OCI-LY3 (cell line): ENCODE results near the gene TEX22.

ENCODE experiments used
- H2AFZ ChIP-seq: fragments of 200-600, 300-600 bp; shearing (Covaris generic); 2 replicates; pipeline ENCODE4 v1.6.0; 2014; ENCODE audit warnings: antibody characterized with exemption, low read depth, low read length
- H3K27ac ChIP-seq: fragments of 200-600, 300-600 bp; sonication (generic); 2 replicates; pipeline ENCODE4 v1.5.1; 2014; ENCODE audit warnings: mild to moderate bottlenecking, low read length, moderate library complexity, mixed read lengths
- H3K27me3 ChIP-seq: fragments of 200-600, 300-600 bp; sonication (generic); 2 replicates; pipeline ENCODE4 v1.6.1; 2014; ENCODE audit warnings: low read depth, low read length, mixed read lengths
- H3K36me3 ChIP-seq: fragments of 200-600, 300-600 bp; sonication (generic); replicated peaks from 2 replicates; pipeline ENCODE3; 2014; ENCODE audit warnings: low read depth, low read length, mixed read lengths
- H3K4me1 ChIP-seq: fragments of 300-600, 200-600 bp; sonication (generic); 2 replicates; pipeline ENCODE4 v1.6.1; 2014; ENCODE audit warnings: low read length, mixed read lengths
- H3K4me2 ChIP-seq: fragments of 200-600, 300-600 bp; sonication (generic); 2 replicates; pipeline ENCODE4 v1.6.1; 2014; ENCODE audit warnings: low read length, mixed read lengths
- H3K4me3 ChIP-seq: fragments of 300-600, 200-600 bp; sonication (generic); 2 replicates; pipeline ENCODE4 v1.5.1; 2014; ENCODE audit warnings: antibody characterized with exemption, mild to moderate bottlenecking, low read length, moderate library complexity
- H3K79me2 ChIP-seq: fragments of 300-600, 200-600 bp; shearing (Covaris generic); 2 replicates; pipeline ENCODE4 v1.6.1; 2014; ENCODE audit warnings: mild to moderate bottlenecking, low read length, mixed read lengths
- H3K9ac ChIP-seq: fragments of 300-600, 200-600 bp; shearing (Covaris generic); 2 replicates; pipeline ENCODE4 v1.6.0; 2014; ENCODE audit warnings: mild to moderate bottlenecking, low read length, moderate library complexity
- H3K9me3 ChIP-seq: fragments of 200-600, 300-600 bp; shearing (Covaris generic); 2 replicates; pipeline ENCODE4 v1.6.1; 2014; ENCODE audit warnings: low read length, mixed read lengths; ENCODE audit not compliant: insufficient read depth
- H4K20me1 ChIP-seq: fragments of 200-600, 300-600 bp; sonication (generic); 2 replicates; pipeline ENCODE4 v1.6.1; 2016; ENCODE audit warnings: low read length, mixed read lengths; ENCODE audit not compliant: insufficient read depth
- EZH2phosphoT487 ChIP-seq: fragments of 200-600 bp; shearing (Covaris generic); IDR thresholded peaks from 2 replicates; pipeline ENCODE4 v1.6.1; 2018; ENCODE audit warnings: antibody characterized with exemption, mixed run types, low read depth
- TF ChIP-seq, protein P1 (sequence below): fragments of 200-600, 300-600 bp; sonication (generic); IDR thresholded peaks from 2 replicates; pipeline ENCODE4 v1.5.1; 2014; ENCODE audit warnings: antibody characterized with exemption, low read length, low read depth

The TEX22 gene

DNA sequence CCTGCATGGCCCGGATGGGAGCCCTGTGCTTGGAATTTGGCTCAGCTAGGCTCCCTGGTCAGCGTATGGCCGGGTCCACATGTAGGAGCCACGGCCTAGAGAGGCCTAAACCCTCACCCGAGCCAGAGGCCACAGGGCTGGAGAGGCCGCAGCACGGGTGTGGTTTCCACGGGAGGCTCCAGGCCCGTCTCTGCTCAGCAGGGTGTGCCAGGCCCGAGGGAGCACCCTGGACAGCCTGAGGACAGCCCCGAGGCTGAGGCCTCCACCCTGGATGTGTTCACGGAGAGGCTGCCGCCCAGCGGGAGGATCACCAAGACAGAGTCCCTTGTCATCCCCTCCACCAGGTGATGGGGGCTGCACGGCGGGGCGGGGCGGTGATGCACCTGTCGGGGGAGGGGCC, 17.6 kb upstream of the TEX22 start:
- H3K4me2 ChIP-seq: no peak overlapping the region
- no peak overlapping the region for H3K27ac ChIP-seq
- H3K4me3 ChIP-seq: no peak overlapping the region
- H3K27me3 ChIP-seq: no peaks in the 10 kb centered on the region
- peaks cover 4% of the 10 kb centered on the region; the same call in 1 of the 2 replicates for H3K4me1 ChIP-seq
- H3K36me3 ChIP-seq: no peaks in the 10 kb centered on the region
- TF ChIP-seq, protein P1, sequence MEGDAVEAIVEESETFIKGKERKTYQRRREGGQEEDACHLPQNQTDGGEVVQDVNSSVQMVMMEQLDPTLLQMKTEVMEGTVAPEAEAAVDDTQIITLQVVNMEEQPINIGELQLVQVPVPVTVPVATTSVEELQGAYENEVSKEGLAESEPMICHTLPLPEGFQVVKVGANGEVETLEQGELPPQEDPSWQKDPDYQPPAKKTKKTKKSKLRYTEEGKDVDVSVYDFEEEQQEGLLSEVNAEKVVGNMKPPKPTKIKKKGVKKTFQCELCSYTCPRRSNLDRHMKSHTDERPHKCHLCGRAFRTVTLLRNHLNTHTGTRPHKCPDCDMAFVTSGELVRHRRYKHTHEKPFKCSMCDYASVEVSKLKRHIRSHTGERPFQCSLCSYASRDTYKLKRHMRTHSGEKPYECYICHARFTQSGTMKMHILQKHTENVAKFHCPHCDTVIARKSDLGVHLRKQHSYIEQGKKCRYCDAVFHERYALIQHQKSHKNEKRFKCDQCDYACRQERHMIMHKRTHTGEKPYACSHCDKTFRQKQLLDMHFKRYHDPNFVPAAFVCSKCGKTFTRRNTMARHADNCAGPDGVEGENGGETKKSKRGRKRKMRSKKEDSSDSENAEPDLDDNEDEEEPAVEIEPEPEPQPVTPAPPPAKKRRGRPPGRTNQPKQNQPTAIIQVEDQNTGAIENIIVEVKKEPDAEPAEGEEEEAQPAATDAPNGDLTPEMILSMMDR: no peak
- TF ChIP-seq EZH2phosphoT487: no peak
- no peak overlapping the region for H3K9ac ChIP-seq
- H4K20me1 ChIP-seq: no peaks in the 10 kb centered on the region
- H3K9me3 ChIP-seq: no peaks in the 10 kb centered on the region
- no peaks in the 10 kb centered on the region for H3K79me2 ChIP-seq
- H2AFZ ChIP-seq: no peak overlapping the region

DNA sequence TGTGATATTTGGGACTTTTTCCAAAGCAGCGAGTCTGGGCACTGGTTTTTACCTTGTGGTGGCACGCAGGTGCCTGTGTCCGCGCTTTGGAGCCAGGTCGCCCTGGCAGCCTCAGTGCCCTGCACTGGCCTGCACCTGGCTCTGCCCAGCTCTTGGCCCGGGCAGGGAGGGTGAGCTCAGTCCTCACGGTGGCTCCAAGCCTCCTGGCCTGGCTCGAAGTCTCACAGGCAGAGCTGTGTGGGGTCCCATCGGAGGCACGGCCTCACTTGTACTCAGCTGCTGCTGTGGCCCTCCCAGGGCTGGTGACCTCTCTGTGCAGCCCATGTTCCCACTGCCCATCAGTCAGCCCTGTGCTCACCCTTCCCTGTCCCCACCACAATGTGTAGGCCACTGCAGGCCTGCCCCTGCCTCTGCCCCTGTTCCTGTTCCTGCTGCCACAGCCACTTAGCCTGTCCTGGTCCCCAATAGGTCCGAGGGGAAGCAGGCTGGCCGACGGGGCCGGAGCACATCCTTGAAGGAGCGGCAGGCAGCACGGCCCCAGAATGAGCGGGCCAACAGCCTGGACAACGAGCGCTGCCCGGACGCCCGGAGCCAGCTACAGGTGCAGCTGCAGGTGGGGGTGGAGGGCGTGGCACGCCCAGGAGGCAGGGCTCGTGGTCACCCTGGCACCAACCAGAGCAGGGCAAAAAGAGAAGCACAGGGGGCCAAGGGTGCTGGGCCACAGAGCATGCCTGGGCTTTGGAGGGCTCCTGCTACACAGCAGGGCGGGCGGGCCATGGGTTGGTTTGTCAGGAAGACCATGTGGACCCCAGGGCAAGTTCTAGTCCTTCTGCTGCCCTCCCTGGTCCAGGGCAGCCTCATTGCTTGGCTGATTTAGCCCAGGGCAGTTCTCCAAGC, 16.6 kb upstream of the TEX22 start:
- Histone ChIP-seq H3K27ac (no peak overlapping the region), H3K9me3 (no peaks in the 10 kb centered on the region), H3K79me2 (no peaks in the 10 kb centered on the region), H3K4me2 (no peak overlapping the region), H3K36me3 (no peaks in the 10 kb centered on the region), H2AFZ (no peak overlapping the region), H4K20me1 (no peaks in the 10 kb centered on the region), H3K9ac (no peak overlapping the region), H3K4me3 (no peak overlapping the region), H3K27me3 (no peaks in the 10 kb centered on the region), H3K4me1 (no peaks in the 10 kb centered on the region)
- no peak for TF ChIP-seq EZH2phosphoT487
- TF ChIP-seq, protein P1: no peak

DNA sequence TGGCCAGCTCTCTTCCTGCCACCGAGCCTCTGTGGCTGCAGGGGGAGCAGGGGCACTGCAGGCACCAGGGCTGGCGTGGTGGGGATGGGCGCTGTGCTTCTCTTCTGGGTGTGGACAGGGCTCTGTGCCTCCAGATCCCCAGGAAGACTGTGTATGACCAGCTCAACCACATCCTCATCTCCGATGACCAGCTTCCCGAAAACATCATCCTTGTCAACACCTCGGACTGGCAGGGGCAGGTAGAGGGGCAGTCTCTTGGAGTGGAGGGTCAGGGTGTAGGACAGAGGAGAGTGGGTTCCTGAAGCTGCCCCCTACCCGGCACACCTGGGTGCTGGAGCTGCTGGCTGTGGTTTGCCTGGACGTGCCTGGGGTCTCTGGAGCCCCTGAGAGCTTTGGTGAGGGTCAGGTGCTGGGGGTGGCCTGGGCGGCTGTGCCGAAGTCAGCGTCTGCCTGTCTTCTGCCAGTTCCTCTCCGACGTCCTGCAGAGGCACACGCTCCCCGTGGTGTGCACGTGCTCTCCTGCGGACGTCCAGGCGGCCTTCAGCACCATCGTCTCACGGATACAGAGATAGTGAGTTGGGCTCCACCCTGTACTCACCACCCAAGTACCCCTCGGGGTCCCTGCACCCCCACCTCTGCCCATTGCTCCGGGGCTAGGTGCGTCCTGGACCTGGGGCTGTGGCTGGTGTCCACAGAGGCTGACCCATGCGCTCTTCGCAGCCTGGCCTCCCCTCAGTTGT, 15.8 kb upstream of the TEX22 start:
- Histone ChIP-seq H3K27me3 (no peaks in the 10 kb centered on the region), H3K4me2 (no peak overlapping the region), H3K9me3 (no peaks in the 10 kb centered on the region), H3K9ac (no peak overlapping the region), H3K36me3 (no peaks in the 10 kb centered on the region), H3K4me3 (no peak overlapping the region), H3K4me1 (no peaks in the 10 kb centered on the region), H3K79me2 (no peaks in the 10 kb centered on the region), H4K20me1 (no peaks in the 10 kb centered on the region), H2AFZ (no peak overlapping the region), H3K27ac (no peak overlapping the region)
- TF ChIP-seq EZH2phosphoT487: no peak
- TF ChIP-seq, protein P1: no peak

DNA sequence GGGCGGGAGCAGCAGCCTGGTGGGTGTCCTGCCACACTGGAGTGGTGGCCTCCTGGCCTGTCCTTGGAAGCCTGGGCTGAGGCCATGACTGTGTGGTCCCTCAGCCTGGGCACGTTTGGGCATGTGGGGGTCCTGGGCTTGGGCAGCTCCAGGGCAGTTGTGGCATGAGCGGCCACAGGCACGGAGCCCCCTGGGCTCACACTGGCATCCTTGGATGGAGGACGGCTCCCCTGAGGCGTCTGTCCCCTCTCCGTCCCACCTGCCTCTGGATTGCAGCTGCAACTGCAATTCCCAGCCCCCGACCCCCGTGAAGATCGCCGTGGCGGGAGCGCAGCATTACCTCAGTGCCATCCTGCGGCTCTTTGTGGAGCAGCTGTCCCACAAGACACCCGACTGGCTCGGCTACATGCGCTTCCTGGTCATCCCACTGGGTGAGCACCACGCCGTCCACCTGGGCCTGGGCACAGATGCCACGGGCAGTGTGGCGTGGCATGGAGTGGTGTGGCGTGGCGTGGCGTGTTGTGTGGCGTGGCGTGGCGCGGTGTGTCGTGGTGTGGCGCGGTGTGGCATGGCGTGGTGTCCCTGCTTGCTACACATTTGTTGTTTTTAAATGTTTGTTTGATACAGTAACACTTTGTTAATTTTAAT, 15.1 kb upstream of the TEX22 start:
- no peaks in the 10 kb centered on the region for H3K4me1 ChIP-seq
- H3K36me3 ChIP-seq: no peaks in the 10 kb centered on the region
- no peaks in the 10 kb centered on the region for H3K9me3 ChIP-seq
- no peaks in the 10 kb centered on the region for H4K20me1 ChIP-seq
- no peak overlapping the region for H3K9ac ChIP-seq
- H3K4me2 ChIP-seq: no peak overlapping the region
- no peak for TF ChIP-seq EZH2phosphoT487
- TF ChIP-seq, protein P1: no peak
- H3K4me3 ChIP-seq: no peak overlapping the region
- H3K27me3 ChIP-seq: no peaks in the 10 kb centered on the region
- H2AFZ ChIP-seq: no peak overlapping the region
- no peaks in the 10 kb centered on the region for H3K79me2 ChIP-seq
- no peak overlapping the region for H3K27ac ChIP-seq
